ENCODE results near the gene TNIK.

Gene TNIK

GRCh38 chr3:171064461-171064860 lies 395.7 kb downstream of the TNIK start:
- no peaks in the 10 kb centered on the region for H3K36me3 ChIP-seq (ENCODE audit: low read depth)
- TF ChIP-seq CTCF (IDR thresholded peaks at IDR 0.05; ENCODE audit: poor library complexity, severe bottlenecking), result no peak
- DNase-seq (ENCODE audit: low spot score), result no peak

GRCh38 chr3:171061749-171062148 lies 398.5 kb downstream of the TNIK start:
- Histone ChIP-seq H3K27ac (ENCODE audit: poor library complexity, severe bottlenecking) (no peak overlapping the region), H3K27me3 (ENCODE audit: insufficient read depth, poor library complexity, severe bottlenecking) (no peaks in the 10 kb centered on the region), H3K4me1 (ENCODE audit: insufficient read depth, poor library complexity, severe bottlenecking) (no peaks in the 10 kb centered on the region), H3K9me3 (ENCODE audit: severe bottlenecking) (no peaks in the 10 kb centered on the region), H3K4me3 (ENCODE audit: severe bottlenecking) (no peak overlapping the region), H3K36me3 (ENCODE audit: low read depth) (no peaks in the 10 kb centered on the region)
- no peak for TF ChIP-seq CTCF (IDR thresholded peaks at IDR 0.05; ENCODE audit: poor library complexity, severe bottlenecking)
- DNase-seq (ENCODE audit: low spot score) (no peak), ATAC-seq (ENCODE audit: low read depth) (no peak)

More at GRCh38 chr3:171064461-171064860, 395.7 kb downstream of the TNIK start:
- ATAC-seq (ENCODE audit: low read depth), result no peak
- no peaks in the 10 kb centered on the region for H3K9me3 ChIP-seq (ENCODE audit: severe bottlenecking)
- no peaks in the 10 kb centered on the region for H3K4me1 ChIP-seq (ENCODE audit: insufficient read depth, poor library complexity, severe bottlenecking)
- H3K4me3 ChIP-seq (ENCODE audit: severe bottlenecking), result no peak overlapping the region
- H3K27ac ChIP-seq (ENCODE audit: poor library complexity, severe bottlenecking), result no peak overlapping the region
- no peaks in the 10 kb centered on the region for H3K27me3 ChIP-seq (ENCODE audit: insufficient read depth, poor library complexity, severe bottlenecking)

- Histone ChIP-seq H3K27me3 (ENCODE audit: insufficient read depth, poor library complexity, severe bottlenecking) (no peaks in the 10 kb centered on the region), H3K4me3 (ENCODE audit: severe bottlenecking) (no peak overlapping the region), H3K9me3 (ENCODE audit: severe bottlenecking) (no peaks in the 10 kb centered on the region), H3K27ac (ENCODE audit: poor library complexity, severe bottlenecking) (no peak overlapping the region), H3K4me1 (ENCODE audit: insufficient read depth, poor library complexity, severe bottlenecking) (peaks cover 10% of the 10 kb centered on the region), H3K36me3 (ENCODE audit: low read depth) (no peaks in the 10 kb centered on the region)
- DNase-seq (ENCODE audit: low spot score) (no peak), ATAC-seq (ENCODE audit: low read depth) (no peak)
- TF ChIP-seq CTCF (IDR thresholded peaks at IDR 0.05; ENCODE audit: poor library complexity, severe bottlenecking), result no peak
Measured at GRCh38 chr3:171059978-171060377, 400.2 kb downstream of the TNIK start.

- ATAC-seq (ENCODE audit: low read depth) (no peak), DNase-seq (ENCODE audit: low spot score) (no peak)
- no peak overlapping the region for H3K27ac ChIP-seq (ENCODE audit: poor library complexity, severe bottlenecking)
- H3K36me3 ChIP-seq (ENCODE audit: low read depth), result no peaks in the 10 kb centered on the region
- H3K27me3 ChIP-seq (ENCODE audit: insufficient read depth, poor library complexity, severe bottlenecking), result no peaks in the 10 kb centered on the region
- H3K4me3 ChIP-seq (ENCODE audit: severe bottlenecking), result no peak overlapping the region
- TF ChIP-seq CTCF (IDR thresholded peaks at IDR 0.05; ENCODE audit: poor library complexity, severe bottlenecking), result no peak
- H3K9me3 ChIP-seq (ENCODE audit: severe bottlenecking), result no peaks in the 10 kb centered on the region
- peaks cover 12% of the 10 kb centered on the region for H3K4me1 ChIP-seq (ENCODE audit: insufficient read depth, poor library complexity, severe bottlenecking)
Measured at GRCh38 chr3:171058873-171059603, 401.2 kb downstream of the TNIK start.

GRCh38 chr3:171058058-171058457 lies 402.1 kb downstream of the TNIK start:
- DNase-seq (ENCODE audit: low spot score) (no peak), ATAC-seq (ENCODE audit: low read depth) (no peak)
- Histone ChIP-seq H3K9me3 (ENCODE audit: severe bottlenecking) (no peaks in the 10 kb centered on the region), H3K27ac (ENCODE audit: poor library complexity, severe bottlenecking) (no peak overlapping the region), H3K4me3 (ENCODE audit: severe bottlenecking) (no peak overlapping the region), H3K27me3 (ENCODE audit: insufficient read depth, poor library complexity, severe bottlenecking) (no peaks in the 10 kb centered on the region), H3K4me1 (ENCODE audit: insufficient read depth, poor library complexity, severe bottlenecking) (peaks cover 12% of the 10 kb centered on the region), H3K36me3 (ENCODE audit: low read depth) (no peaks in the 10 kb centered on the region)
- no peak for TF ChIP-seq CTCF (IDR thresholded peaks at IDR 0.05; ENCODE audit: poor library complexity, severe bottlenecking)

Measured in RWPE2 (cell line).